MV-4-11 (cell line): ENCODE data around the gene PRKACA.
A peak's percentile ranks its signal among the peaks of the same experiment; 100 is the strongest.

Experiments used
- DNase-seq: peaks from one replicate; lab custom pipeline; 2025; lab: John Stamatoyannopoulos, UW

Gene PRKACA

GRCh38 chr19:14116918-14117578 lies 514 bp downstream of the PRKACA start:
- no peak for DNase-seq

GRCh38 chr19:14116525-14116917 lies 1.0 kb downstream of the PRKACA start:
- no peak for DNase-seq

GRCh38 chr19:14115756-14116155 lies 1.8 kb downstream of the PRKACA start:
- DNase-seq = no peak

GRCh38 chr19:14114854-14115253 lies 2.7 kb downstream of the PRKACA start:
- peak; percentile 86 for DNase-seq

GRCh38 chr19:14114439-14114838 lies 3.1 kb downstream of the PRKACA start:
- DNase-seq = no peak

GRCh38 chr19:14113762-14114414 lies 3.7 kb downstream of the PRKACA start:
- peak; percentile 59 for DNase-seq

- DNase-seq = no peak
These were observed 4.7 kb downstream of the PRKACA start for GRCh38 chr19:14112809-14113385.

GRCh38 chr19:14112051-14112808 lies 5.3 kb downstream of the PRKACA start:
- no peak for DNase-seq

- DNase-seq = no peak
These were observed 6.1 kb downstream of the PRKACA start for GRCh38 chr19:14111486-14111885.

- no peak for DNase-seq
These were observed 6.9 kb downstream of the PRKACA start for GRCh38 chr19:14110650-14111049.

- DNase-seq = no peak
These were observed 9.7 kb downstream of the PRKACA start for GRCh38 chr19:14107581-14108461.

- DNase-seq = no peak
These were observed 10.7 kb downstream of the PRKACA start for GRCh38 chr19:14106840-14107239.

GRCh38 chr19:14105680-14106079 lies 11.9 kb downstream of the PRKACA start:
- no peak for DNase-seq

GRCh38 chr19:14103310-14103709 lies 14.3 kb downstream of the PRKACA start:
- DNase-seq = no peak

- DNase-seq = no peak
These were observed 14.8 kb downstream of the PRKACA start for GRCh38 chr19:14102756-14103155.

- DNase-seq = no peak
These were observed 15.4 kb downstream of the PRKACA start for GRCh38 chr19:14102102-14102696.

- no peak for DNase-seq
These were observed 16.5 kb downstream of the PRKACA start for GRCh38 chr19:14101003-14101545.

- DNase-seq = no peak
These were observed 19.9 kb downstream of the PRKACA start for GRCh38 chr19:14097532-14098151.

GRCh38 chr19:14096272-14096992 lies 21.1 kb downstream of the PRKACA start:
- no peak for DNase-seq

GRCh38 chr19:14094854-14095253 lies 22.7 kb downstream of the PRKACA start:
- DNase-seq = no peak
